ENCODE results near the gene IFITM1. TPM values are rescaled to one million over a fixed set of nuclear protein-coding genes. Genes with fewer than 3 reads are reported as not detected.

IFITM1 gene
- total RNA-seq, 1 experiment from 2014 or later: 3.2 TPM

DNA sequence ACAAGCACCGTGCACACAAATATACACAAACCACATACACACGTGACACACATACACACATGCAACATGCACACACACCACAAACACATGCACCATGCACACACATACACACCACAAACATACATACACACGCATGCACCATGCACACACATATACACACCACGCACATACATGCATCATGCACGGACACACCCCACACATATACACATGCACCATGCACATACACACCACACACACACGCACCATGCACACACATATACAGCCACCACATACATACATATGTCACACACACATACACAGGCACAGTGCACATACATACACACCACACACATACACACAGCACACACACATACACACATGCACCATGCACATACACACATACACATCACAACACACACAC, 42.8 kb downstream of the IFITM1 start:
- POLR2A ChIA-PET: interaction anchor here (1.0 to 1.8 kb wide), 5 partner anchors 26 to 149 kb away, joined by 3 to 8 read pairs (median 4); partner anchors contain the start of genes BET1L, IFITM2 and RIC8A
- intact Hi-C loops (cut with micrococcal nuclease; ENCODE audit: unreplicated experiment): loop anchor here (5.0 kb wide), 1 partner anchor 49 kb away; the partner anchor contains the start of gene IFITM2
- H3K4me3 ChIP-seq (ENCODE audit: low read depth, low read length): no peak overlapping the region
- H3K27me3 Mint-ChIP-seq (ENCODE audit: insufficient read depth, unreplicated experiment): no peaks in the 10 kb centered on the region
- peaks cover 27% of the 10 kb centered on the region for H3K4me1 ChIP-seq
- BruUV-seq (replicated peaks): no TSS peak
- H3K36me3 ChIP-seq (ENCODE audit: control insufficient read depth, insufficient read depth, low read length): no peaks in the 10 kb centered on the region
- no peak for TF ChIP-seq CTCF (IDR thresholded peaks at IDR 0.05; ENCODE audit: insufficient read depth in 1 of 2, low read depth in 1 of 2, low read length in 1 of 2, severe bottlenecking in 1 of 2, unreplicated experiment in 1 of 2)
- CTCF ChIA-PET: interaction anchor here (0.6 to 4.0 kb wide), 5 partner anchors 18 to 106 kb away, joined by 3 to 15 read pairs (median 9); no protein-coding TSS in a partner anchor
- H3K27ac Mint-ChIP-seq (ENCODE audit: unreplicated experiment): no peak overlapping the region
- H3K4me3 Mint-ChIP-seq (ENCODE audit: unreplicated experiment): no peak overlapping the region
- peaks cover 16% of the 10 kb centered on the region for H3K4me1 Mint-ChIP-seq (ENCODE audit: low read depth, unreplicated experiment)
- H3K9me3 ChIP-seq: no peaks in the 10 kb centered on the region; the same call in 1 of the 2 replicates
- no peaks in the 10 kb centered on the region for H3K27me3 ChIP-seq (replicated peaks; ENCODE audit: control insufficient read depth, insufficient read depth, low read length)
- no peaks in the 10 kb centered on the region for H3K36me3 Mint-ChIP-seq (ENCODE audit: insufficient read depth, unreplicated experiment)
- no peaks in the 10 kb centered on the region for H3K9me3 Mint-ChIP-seq (ENCODE audit: unreplicated experiment)
- no peak for DNase-seq

GRCh38 chr11:357582-357981, 43.7 kb downstream of the IFITM1 start:
- intact Hi-C loops (cut with micrococcal nuclease; ENCODE audit: unreplicated experiment): loop anchor here (5.0 kb wide), 1 partner anchor 50 kb away; the partner anchor contains the start of gene IFITM2
- Mint-ChIP-seq H3K27ac (ENCODE audit: unreplicated experiment) (no peak overlapping the region), H3K27me3 (ENCODE audit: insufficient read depth, unreplicated experiment) (no peaks in the 10 kb centered on the region), H3K4me1 (ENCODE audit: low read depth, unreplicated experiment) (peaks cover 14% of the 10 kb centered on the region), H3K9me3 (ENCODE audit: unreplicated experiment) (no peaks in the 10 kb centered on the region), H3K4me3 (ENCODE audit: unreplicated experiment) (no peak overlapping the region), H3K36me3 (ENCODE audit: insufficient read depth, unreplicated experiment) (no peaks in the 10 kb centered on the region)
- DNase-seq: no peak
- Histone ChIP-seq H3K36me3 (ENCODE audit: control insufficient read depth, insufficient read depth, low read length) (no peaks in the 10 kb centered on the region), H3K4me1 (peaks cover 24% of the 10 kb centered on the region), H3K4me3 (ENCODE audit: low read depth, low read length) (no peak overlapping the region), H3K9me3 (no peaks in the 10 kb centered on the region; the same call in 1 of the 2 replicates), H3K27me3 (replicated peaks; ENCODE audit: control insufficient read depth, insufficient read depth, low read length) (no peaks in the 10 kb centered on the region)
- CTCF ChIA-PET: no interaction called here
- no TSS peak for BruUV-seq (replicated peaks)
- POLR2A ChIA-PET: no interaction called here
- TF ChIP-seq CTCF (IDR thresholded peaks at IDR 0.05; ENCODE audit: insufficient read depth in 1 of 2, low read depth in 1 of 2, low read length in 1 of 2, severe bottlenecking in 1 of 2, unreplicated experiment in 1 of 2): no peak

DNA sequence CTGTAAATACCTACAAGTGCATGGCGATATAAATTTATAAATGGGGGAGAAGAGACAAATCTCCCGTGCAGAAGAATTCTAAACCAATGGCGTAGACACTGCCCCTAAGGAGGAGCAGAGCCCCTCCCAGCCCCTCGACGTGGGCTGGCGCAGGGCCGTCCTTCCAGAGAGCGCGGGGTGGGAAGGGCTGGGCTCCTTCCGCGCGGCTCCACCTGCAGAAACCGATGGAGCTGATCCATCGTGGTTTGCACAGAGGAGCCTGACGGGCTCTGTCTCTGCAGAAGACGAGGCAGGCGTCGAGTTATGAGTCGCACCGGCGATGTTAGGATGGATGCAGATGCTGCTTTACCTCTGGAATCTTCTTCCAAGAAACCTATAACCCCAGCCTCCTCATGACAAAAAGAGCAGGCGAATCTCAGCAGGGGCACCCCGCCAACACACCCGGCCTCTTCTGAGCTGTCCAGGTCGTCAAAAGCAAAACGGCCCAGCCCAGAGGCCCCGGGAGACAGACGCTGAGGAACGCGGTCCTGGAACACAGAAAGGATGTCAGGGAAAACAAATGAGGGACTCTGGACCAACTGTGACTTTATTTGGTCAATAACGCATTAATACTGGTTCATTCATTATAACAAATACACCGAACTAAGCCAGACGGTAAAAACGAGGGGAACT, 44.4 kb downstream of the IFITM1 start:
- Histone ChIP-seq H3K27me3 (replicated peaks; ENCODE audit: control insufficient read depth, insufficient read depth, low read length) (no peaks in the 10 kb centered on the region), H3K36me3 (ENCODE audit: control insufficient read depth, insufficient read depth, low read length) (no peaks in the 10 kb centered on the region), H3K9me3 (no peaks in the 10 kb centered on the region; the same call in 1 of the 2 replicates), H3K4me3 (ENCODE audit: low read depth, low read length) (no peak overlapping the region), H3K4me1 (peaks cover 18% of the 10 kb centered on the region)
- Mint-ChIP-seq H3K27me3 (ENCODE audit: insufficient read depth, unreplicated experiment) (no peaks in the 10 kb centered on the region), H3K4me1 (ENCODE audit: low read depth, unreplicated experiment) (peaks cover 8% of the 10 kb centered on the region), H3K9me3 (ENCODE audit: unreplicated experiment) (no peaks in the 10 kb centered on the region), H3K4me3 (ENCODE audit: unreplicated experiment) (no peak overlapping the region), H3K27ac (ENCODE audit: unreplicated experiment) (no peak overlapping the region), H3K36me3 (ENCODE audit: insufficient read depth, unreplicated experiment) (no peaks in the 10 kb centered on the region)
- intact Hi-C loops (cut with micrococcal nuclease; ENCODE audit: unreplicated experiment): loop anchor here (5.0 kb wide), 1 partner anchor 51 kb away; the partner anchor contains the start of gene IFITM2
- CTCF ChIA-PET: no interaction called here
- POLR2A ChIA-PET: no interaction called here
- no peak for DNase-seq
- no peak for TF ChIP-seq CTCF (IDR thresholded peaks at IDR 0.05; ENCODE audit: insufficient read depth in 1 of 2, low read depth in 1 of 2, low read length in 1 of 2, severe bottlenecking in 1 of 2, unreplicated experiment in 1 of 2)
- no TSS peak for BruUV-seq (replicated peaks)

Measured in Caco-2 (cell line).